ENCODE measurements around the gene SLC31A2. TPM values are rescaled to one million over a fixed set of nuclear protein-coding genes. Genes with fewer than 3 reads are reported as not detected.

SLC31A2 gene
- total and polyA plus RNA-seq, 7 donors, result 10.0 to 35.4 (median 16.4) TPM

DNA sequence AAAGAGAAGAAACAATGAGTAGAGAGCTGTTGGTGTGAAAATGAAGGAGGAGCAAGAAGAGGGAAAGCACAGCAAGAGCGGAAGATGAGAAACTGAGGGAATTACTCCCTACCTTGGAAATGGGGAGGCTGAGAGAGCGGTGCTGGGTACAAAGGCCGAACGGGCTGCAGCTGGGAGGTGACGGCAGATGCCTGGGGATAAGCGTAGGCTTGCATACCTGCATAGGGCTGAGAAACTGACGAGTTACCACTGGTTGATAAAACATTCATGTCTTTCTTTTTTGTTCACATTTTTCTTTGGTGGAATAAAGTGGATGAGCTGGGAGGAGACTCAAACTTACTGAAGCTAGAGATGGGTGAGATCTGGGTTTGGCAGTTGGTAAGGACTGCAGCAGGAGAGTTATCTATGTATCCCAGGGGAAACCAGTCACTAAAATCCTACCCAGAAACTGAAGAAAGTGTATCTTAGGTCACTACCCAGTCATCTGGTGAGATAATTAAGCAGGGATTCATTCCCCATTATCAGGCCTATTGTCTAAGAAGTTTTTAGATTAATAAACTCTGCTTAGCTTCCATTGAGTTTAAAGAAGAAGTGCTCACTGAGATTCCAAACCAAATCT, 35.4 kb downstream of the SLC31A2 start:
- H3K36me3 ChIP-seq (ENCODE audit: insufficient read depth in 1 of 2, low read depth in 1 of 2), result peaks cover 20 to 100% of the 10 kb centered on the region in 2 donors
- TF ChIP-seq, protein P1, sequence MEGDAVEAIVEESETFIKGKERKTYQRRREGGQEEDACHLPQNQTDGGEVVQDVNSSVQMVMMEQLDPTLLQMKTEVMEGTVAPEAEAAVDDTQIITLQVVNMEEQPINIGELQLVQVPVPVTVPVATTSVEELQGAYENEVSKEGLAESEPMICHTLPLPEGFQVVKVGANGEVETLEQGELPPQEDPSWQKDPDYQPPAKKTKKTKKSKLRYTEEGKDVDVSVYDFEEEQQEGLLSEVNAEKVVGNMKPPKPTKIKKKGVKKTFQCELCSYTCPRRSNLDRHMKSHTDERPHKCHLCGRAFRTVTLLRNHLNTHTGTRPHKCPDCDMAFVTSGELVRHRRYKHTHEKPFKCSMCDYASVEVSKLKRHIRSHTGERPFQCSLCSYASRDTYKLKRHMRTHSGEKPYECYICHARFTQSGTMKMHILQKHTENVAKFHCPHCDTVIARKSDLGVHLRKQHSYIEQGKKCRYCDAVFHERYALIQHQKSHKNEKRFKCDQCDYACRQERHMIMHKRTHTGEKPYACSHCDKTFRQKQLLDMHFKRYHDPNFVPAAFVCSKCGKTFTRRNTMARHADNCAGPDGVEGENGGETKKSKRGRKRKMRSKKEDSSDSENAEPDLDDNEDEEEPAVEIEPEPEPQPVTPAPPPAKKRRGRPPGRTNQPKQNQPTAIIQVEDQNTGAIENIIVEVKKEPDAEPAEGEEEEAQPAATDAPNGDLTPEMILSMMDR (IDR thresholded peaks at IDR 0.05), result no peak
- no peaks in the 10 kb centered on the region for H3K27me3 ChIP-seq (ENCODE audit: insufficient read depth in 3 of 3, low read length in 2 of 3)
- H3K4me3 ChIP-seq, result no peak overlapping the region
- intact Hi-C loops (cut with DNase I), result no loop called here
- no peak for ATAC-seq
- H3K4me1 ChIP-seq, result no peaks in the 10 kb centered on the region
- no peak overlapping the region for H3K27ac ChIP-seq
- no peaks in the 10 kb centered on the region for H3K9me3 ChIP-seq
- no peak for DNase-seq
- 95 to 98% (median 97%) methylated on average over 7 of the region's 7 CpGs for WGBS, 3 donors

DNA sequence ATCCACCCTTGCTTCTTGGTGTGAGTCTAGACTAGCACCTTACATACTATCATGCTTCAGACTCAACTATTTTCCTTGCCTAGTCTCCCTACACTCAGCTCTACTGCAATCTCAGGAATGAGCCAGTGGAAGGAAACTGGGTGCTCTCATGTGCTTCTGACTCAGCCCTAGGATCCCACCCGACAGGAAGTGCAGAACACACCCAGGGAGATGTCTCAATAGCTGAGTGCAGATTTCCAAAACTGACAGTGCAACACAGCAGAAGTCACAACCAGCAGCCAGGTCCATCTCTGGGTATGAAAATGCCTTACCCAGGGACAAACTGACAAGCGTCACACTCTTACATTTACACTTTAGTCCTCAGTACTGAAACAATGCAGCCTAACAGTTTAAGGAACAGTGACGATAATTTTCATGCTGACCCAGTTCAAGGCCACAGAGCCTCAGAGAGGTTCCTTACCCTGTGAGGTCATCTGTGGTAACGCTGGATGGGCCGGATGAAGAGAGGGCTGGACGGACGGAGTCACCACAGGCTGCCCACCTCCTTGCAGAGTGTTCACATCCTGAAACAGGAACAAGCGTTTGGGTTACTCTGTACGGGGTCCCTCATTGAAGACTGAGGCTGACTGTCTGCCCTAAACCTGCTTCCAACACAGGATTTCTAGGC, 37.3 kb downstream of the SLC31A2 start:
- DNase-seq (peak in 1 of 2 donors; percentile 54), ATAC-seq (peak; percentile 28 to 88 (median 79))
- no peaks in the 10 kb centered on the region for H3K27me3 ChIP-seq (ENCODE audit: insufficient read depth in 3 of 3, low read length in 2 of 3)
- H3K9me3 ChIP-seq, result no peaks in the 10 kb centered on the region
- TF ChIP-seq, protein P1 (IDR thresholded peaks at IDR 0.05), result no peak
- H3K4me1 ChIP-seq, result no peaks in the 10 kb centered on the region
- 87 to 90% (median 90%) methylated on average over 9 of the region's 9 CpGs for WGBS, 3 donors
- intact Hi-C loops (cut with DNase I), result no loop called here
- H3K27ac ChIP-seq, result peak overlapping the region; percentile 39
- H3K36me3 ChIP-seq (ENCODE audit: insufficient read depth in 1 of 2, low read depth in 1 of 2), result peaks cover 17 to 100% of the 10 kb centered on the region in 2 donors
- H3K4me3 ChIP-seq, result no peak overlapping the region

DNA sequence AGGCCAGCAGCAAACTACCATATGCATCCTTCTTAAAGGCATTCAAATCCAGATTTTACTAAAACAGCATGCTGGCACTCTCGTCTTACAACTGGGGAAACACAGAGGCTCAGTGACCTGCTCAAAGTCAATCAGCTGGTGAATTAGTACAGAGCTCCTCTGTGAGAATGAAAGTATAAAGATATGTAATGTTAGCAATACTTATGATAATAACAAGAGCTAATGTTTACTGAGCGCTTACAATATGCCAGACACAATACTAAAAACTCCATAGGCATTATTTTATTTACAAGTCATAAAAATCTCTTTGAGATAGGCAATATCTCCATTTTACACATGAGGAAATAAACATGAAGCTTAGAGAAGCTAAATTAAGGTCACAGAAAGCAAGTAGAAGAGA, 41.6 kb downstream of the SLC31A2 start:
- Histone ChIP-seq H3K4me3 (no peak overlapping the region), H3K36me3 (ENCODE audit: insufficient read depth in 1 of 2, low read depth in 1 of 2) (peaks cover under 1 to 92% of the 10 kb centered on the region in 2 donors), H3K27me3 (ENCODE audit: insufficient read depth in 3 of 3, low read length in 2 of 3) (no peaks in the 10 kb centered on the region), H3K9me3 (no peaks in the 10 kb centered on the region), H3K27ac (no peak overlapping the region), H3K4me1 (no peaks in the 10 kb centered on the region)
- DNase-seq (no peak), ATAC-seq (no peak)
- intact Hi-C loops (cut with DNase I), result loop anchor here in 1 of 2 donors (10.0 kb wide), 1 partner anchor 1818 kb away; no protein-coding TSS in a partner anchor
- 42 to 69% (median 59%) methylated on average over 2 of the region's 2 CpGs for WGBS, 3 donors
- TF ChIP-seq, protein P1 (IDR thresholded peaks at IDR 0.05), result no peak

DNA sequence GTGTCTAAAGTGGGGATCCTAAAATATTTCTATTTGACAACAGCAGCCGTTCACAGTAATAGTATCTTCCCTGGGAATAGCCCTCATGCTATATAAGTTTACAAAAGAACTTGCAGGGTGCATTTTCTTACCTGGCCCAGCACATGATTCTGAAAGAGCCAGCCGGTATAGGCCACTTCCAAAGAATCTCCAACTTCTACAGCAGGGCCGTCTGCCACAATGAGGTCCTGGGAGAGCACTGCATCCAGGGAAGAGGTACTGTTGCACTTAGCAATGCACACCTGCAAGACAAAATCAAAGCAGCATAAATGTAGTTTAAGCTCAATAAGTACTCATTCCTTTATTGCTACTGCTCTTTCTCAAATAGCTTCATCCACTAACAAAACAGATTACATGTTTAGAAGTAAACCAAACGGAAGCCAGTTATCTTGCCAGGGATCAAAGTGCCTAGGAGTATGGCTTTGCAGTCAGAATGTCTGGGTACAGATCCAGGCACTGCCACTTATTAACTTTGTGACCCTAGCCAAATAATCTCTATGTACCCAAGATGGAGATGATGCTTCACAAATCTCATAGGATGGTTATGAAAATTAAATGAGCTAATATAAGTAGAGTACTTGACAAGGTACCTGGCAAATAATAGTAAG, 49.0 kb downstream of the SLC31A2 start:
- Histone ChIP-seq H3K27me3 (ENCODE audit: insufficient read depth in 3 of 3, low read length in 2 of 3) (no peaks in the 10 kb centered on the region), H3K36me3 (ENCODE audit: insufficient read depth in 1 of 2, low read depth in 1 of 2) (peaks cover 2 to 95% of the 10 kb centered on the region in 2 donors), H3K4me3 (no peak overlapping the region), H3K9me3 (no peaks in the 10 kb centered on the region), H3K27ac (no peak overlapping the region), H3K4me1 (no peaks in the 10 kb centered on the region)
- 71 to 87% (median 86%) methylated on average over 4 of the region's 4 CpGs for WGBS, 3 donors
- intact Hi-C loops (cut with DNase I), result loop anchor here in 1 of 2 donors (10.0 kb wide), 1 partner anchor 1825 kb away; no protein-coding TSS in a partner anchor
- DNase-seq (no peak), ATAC-seq (no peak)
- TF ChIP-seq, protein P1 (IDR thresholded peaks at IDR 0.05), result no peak

Measured in psoas muscle (tissue), 8 donors.